Ammon's horn (tissue), 1 donor: ENCODE data around the gene HES7.
"Not testable (repeated sequence)": the region's sequence is repeated elsewhere in the genome, so short reads cannot be mapped to it uniquely, and the experiment has no call there.

Experiments
- DNase-seq: peaks from one replicate; pipeline ENCODE4 v3.0.0-alpha.2; 2016; ENCODE audit warnings: low spot score

HES7 gene

GRCh38 chr17:8123695-8124349 lies at the start of gene HES7:
HES7 (minus strand) TSS chr17:8124106; CDS start chr17:8124084, 22 bp downstream.
- no peak for DNase-seq

- peak; percentile 97 for DNase-seq
Observed at GRCh38 chr17:8173056-8173870, 49.4 kb upstream of the HES7 start.

GRCh38 chr17:8170186-8170585 lies 46.3 kb upstream of the HES7 start:
- not testable (repeated sequence) for DNase-seq

- no peak for DNase-seq
Observed at GRCh38 chr17:8167526-8167925, 43.6 kb upstream of the HES7 start.

GRCh38 chr17:8166731-8167130 lies 42.8 kb upstream of the HES7 start:
- DNase-seq: no peak

GRCh38 chr17:8164815-8165131 lies 40.9 kb upstream of the HES7 start:
- no peak for DNase-seq

- peak; percentile 63 for DNase-seq
Observed at GRCh38 chr17:8163978-8164814, 40.3 kb upstream of the HES7 start.

- no peak for DNase-seq
Observed at GRCh38 chr17:8162997-8163977, 39.4 kb upstream of the HES7 start.

GRCh38 chr17:8162233-8162996 lies 38.5 kb upstream of the HES7 start, which contains the start of gene VAMP2:
VAMP2 (minus strand) TSS chr17:8162948; CDS start chr17:8162879, 69 bp downstream.
- DNase-seq: peak; percentile 78

GRCh38 chr17:8161289-8162232 lies 37.7 kb upstream of the HES7 start:
- DNase-seq: no peak

- no peak for DNase-seq
Observed at GRCh38 chr17:8160741-8161221, 36.9 kb upstream of the HES7 start.

GRCh38 chr17:8160224-8160577 lies 36.3 kb upstream of the HES7 start:
- DNase-seq: no peak

- DNase-seq: no peak
Observed at GRCh38 chr17:8159459-8160223, 35.7 kb upstream of the HES7 start.

GRCh38 chr17:8159032-8159400 lies 35.1 kb upstream of the HES7 start:
- no peak for DNase-seq

GRCh38 chr17:8158267-8159031 lies 34.5 kb upstream of the HES7 start:
- DNase-seq: peak; percentile 93

GRCh38 chr17:8156246-8156992 lies 32.5 kb upstream of the HES7 start:
- peak; percentile 99 for DNase-seq

GRCh38 chr17:8155996-8156245 lies 32.0 kb upstream of the HES7 start:
- DNase-seq: no peak
